NOMO-1 treated with DMSO at 0.1 percent for 48 hours (cell line): ENCODE measurements around the gene SH3GLB1.
A peak's percentile ranks its signal among the peaks of the same experiment; 100 is the strongest.
"Not testable (repeated sequence)": the region's sequence is repeated elsewhere in the genome, so short reads cannot be mapped to it uniquely, and the experiment has no call there.

Source experiments
- DNase-seq: peaks from one replicate; lab custom pipeline; 2025; ENCODE audit not compliant: unreplicated experiment; lab: John Stamatoyannopoulos, UW

Gene SH3GLB1

DNA sequence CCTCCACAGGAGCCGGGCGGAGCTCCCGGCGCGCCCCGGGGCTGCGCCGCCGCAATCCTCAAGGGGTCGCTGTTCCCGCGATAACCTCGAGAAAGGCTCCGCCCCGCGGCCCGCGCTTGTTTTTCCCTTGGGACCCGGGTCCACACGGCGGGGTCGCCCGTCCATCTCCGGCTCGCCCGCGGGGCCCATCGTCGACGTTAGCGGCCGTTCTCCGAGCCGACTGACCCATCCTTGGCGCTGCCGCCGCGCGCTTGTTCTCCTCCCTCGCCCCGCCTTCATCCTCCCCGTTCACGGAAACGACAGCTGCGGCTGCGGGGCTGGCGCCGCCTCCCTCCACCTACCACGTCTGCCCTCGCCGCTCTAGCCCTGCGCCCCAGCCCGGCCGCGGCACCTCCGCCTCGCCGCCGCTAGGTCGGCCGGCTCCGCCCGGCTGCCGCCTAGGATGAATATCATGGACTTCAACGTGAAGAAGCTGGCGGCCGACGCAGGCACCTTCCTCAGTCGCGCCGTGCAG is at the start of gene SH3GLB1:
Gene SH3GLB1, plus strand, starts transcription at position 119 of the 514 bp plus-strand sequence. Its CDS starts 324 bp downstream, at position 443.
- peak; percentile 88 for DNase-seq

DNA sequence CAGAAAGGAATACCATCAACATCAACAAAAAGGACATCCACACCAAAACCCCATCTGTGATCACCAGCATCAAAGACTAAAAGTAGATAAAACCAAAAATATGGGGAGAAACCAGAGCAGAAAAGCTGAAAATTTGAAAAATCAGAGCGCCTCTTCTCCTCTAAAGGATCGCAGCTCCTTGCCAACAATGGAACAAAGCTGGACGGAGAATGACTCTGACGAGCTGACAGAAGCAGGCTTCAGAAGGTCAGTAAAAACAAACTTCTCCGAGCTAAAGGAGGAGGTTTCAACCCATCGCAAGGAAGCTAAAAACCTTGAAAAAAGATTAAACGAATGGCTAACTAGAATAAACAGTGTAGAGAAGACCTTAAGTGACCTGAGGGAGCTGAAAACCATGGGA is 46.0 kb upstream of the SH3GLB1 start:
- DNase-seq = not testable (repeated sequence)

DNA sequence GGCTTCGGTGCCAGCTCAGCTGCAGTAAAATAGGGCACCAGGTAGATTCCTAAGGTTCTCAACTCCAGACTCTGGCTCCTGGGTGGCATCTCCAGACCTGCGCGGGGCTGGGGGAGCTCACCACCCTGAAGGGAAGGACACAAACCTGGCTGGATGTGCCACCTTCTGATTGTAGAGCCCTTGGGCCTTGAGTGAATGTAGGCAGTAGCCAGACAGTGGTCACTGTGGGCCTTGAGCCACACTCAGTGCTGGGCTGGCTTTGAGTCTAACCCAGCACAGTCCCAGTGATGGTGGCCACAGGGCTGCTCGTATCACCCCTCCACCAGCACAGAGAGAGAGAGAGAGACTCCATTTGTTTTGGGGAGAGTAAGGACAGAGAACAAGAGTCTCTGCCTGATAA is 38.0 kb upstream of the SH3GLB1 start:
- DNase-seq = no peak

DNA sequence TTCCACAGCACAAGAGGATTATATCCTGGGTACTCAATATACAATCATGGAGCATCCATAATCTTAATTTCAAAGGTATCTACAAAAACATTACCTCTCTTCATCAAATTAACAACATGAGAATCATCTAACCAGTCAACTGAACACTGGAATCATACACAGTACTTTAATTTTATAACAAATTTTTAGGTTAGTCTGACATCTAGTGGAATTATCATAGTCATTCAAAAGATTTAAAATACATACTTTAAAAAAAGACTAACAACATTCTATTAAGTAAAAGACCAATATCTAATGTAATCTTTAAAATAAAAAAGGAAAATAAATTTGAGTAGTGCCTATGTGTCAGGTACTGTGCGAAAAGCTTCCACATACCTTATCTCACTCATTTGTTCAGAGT is 16.8 kb upstream of the SH3GLB1 start:
- peak; percentile 44 for DNase-seq

DNA sequence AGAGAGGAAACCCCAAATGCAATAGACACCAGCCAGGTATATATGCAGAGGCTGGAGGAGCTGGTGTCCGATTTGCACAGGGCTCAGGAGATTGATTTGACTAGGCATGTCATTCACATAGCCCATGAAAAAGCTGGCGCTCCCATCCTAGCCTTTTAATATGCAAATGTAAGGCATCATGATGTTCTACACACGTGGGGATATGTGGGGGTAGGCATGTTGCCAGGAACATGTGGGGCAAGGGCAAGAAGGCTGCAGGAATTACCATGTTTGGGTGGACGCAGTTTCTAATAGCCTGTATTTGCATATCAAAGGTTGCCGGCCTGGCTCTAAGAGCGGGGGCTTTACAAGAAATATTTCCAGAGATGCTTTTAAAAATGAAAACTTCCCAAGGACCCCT is 11.7 kb upstream of the SH3GLB1 start:
- DNase-seq = no peak

DNA sequence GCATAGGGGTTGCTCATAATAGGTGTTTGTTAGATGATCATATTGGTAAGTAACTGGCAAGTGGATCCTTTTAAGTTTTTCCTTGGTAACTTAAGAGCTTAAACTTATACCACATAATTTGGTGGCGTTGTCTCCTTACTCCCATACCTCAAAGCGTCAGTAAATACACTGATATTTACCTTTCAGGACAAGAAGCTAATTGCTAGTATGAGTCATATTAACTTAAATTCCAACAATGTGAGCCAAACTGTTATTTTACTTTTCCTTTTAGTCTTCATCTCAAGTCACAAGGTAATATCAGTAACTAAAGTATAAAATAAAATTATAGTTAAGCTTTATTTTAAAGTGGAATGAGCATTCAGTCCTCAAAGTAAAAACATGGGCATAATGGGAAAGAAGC is 9.0 kb upstream of the SH3GLB1 start:
- DNase-seq = no peak

DNA sequence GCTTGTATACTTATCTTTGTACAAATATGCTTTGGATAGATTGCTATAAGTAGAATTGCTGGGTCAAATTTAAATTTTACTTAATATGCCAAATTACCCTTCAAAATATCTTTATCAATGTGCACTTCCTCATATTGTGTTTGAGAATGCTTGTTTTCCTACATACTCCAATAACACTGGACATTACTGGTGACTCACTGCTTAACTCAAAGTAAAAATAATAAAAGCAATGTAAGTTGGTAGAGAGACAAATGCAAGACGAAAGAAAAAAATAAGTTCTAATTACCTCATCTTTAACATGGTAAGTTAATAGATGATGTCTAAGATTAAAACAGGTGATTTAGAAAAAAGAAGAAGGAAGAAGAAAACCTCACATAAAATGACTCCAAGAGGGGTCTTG is 7.9 kb upstream of the SH3GLB1 start:
- DNase-seq = no peak

DNA sequence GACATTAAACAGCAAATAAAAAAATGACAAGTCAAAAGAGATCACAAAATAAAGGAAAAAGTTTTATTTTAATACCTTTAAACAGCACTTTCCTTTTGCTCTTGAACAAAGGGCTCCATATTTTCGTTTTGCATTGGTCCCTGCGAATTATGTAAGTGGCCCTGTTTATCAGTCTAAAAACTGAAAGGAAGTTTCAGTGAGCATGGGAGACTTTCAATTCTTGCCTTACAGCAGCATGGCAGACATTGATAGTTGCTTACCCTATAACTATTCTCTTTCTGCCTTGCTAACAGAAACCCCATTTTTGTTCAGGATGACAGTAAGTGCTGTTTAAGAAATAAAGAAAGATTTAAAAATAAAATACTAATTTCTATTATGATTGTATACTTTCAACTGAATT is 5.2 kb upstream of the SH3GLB1 start:
- DNase-seq = no peak

DNA sequence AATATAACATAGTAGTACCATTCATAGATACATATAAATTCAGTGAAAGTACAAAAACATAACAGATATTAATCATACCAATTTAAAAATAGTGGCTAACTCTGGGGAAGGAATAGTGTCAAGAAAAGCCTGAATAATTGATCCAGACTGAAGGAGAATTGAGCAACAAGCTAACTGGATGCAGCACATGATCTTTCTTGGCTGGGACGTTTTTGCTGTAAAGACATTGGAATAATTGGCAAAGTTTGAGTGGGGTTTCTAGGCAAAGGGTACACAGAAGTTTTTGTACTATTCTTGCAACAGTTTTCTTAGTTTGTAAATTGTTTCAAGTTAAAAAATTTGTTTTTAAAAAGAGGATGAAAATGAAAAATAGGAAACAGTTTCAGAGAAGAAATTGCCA is 2.6 kb upstream of the SH3GLB1 start:
- no peak for DNase-seq

DNA sequence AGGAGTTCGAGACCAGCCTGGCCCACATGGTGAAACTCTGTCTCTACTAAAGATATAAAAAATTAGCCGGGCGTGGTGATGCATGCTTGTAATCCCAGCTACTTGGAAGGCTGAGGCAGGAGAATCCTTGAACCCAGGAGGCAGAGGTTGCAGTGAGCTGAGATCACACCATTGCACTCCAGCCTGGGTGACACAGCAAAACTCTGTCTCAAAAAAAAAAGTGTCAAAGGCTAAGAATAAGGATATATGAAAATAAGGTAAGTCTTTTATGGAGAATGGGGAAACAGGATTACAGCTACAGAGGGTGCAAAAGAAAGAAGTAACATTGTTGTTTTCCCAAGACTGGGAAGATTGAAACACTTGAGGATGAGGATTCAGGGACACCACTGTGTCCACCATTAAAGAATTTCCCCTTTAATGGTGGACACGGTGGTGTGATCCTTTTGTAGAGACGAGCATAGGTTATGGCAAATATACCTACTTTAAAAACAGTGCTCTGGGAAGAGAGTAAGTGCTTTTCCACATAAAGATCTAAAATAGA is 1.4 kb upstream of the SH3GLB1 start:
- DNase-seq = not testable (repeated sequence)

DNA sequence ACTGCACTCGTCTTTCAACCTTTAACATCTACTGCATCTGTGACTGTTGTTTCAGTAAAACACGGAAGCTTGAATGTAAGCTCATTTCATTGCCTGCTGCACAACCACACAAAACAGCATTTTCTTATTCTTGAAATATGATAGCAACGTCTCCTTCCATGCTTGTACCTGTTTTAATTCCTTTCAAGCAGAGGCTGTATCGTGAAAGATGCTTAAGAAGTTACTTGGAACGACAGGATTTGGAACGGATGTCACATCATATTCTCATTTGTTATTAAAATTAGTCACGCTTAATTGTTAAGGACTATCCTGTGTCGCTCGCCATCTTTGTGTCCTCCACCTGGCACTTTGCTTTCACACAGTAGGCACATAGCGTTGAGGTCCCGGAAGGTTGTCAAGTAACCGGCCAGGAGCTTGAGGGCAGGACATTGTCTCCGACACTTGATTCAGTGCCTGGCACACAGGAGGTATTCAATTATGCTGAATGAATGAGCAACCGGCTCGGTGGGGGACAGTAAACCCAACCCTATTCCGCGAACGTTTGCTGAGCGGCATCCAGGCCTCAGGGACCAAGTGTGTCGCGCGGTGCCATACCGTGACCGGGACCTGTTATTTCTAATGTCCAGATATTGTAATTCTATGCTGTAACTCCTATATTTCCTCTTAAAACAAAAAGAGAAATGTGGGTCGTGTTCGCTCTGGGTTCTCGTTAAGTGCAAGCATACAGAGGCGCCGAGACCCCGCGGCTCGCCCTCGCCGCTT is 499 bp upstream of the SH3GLB1 start:
- peak; percentile 48 for DNase-seq

DNA sequence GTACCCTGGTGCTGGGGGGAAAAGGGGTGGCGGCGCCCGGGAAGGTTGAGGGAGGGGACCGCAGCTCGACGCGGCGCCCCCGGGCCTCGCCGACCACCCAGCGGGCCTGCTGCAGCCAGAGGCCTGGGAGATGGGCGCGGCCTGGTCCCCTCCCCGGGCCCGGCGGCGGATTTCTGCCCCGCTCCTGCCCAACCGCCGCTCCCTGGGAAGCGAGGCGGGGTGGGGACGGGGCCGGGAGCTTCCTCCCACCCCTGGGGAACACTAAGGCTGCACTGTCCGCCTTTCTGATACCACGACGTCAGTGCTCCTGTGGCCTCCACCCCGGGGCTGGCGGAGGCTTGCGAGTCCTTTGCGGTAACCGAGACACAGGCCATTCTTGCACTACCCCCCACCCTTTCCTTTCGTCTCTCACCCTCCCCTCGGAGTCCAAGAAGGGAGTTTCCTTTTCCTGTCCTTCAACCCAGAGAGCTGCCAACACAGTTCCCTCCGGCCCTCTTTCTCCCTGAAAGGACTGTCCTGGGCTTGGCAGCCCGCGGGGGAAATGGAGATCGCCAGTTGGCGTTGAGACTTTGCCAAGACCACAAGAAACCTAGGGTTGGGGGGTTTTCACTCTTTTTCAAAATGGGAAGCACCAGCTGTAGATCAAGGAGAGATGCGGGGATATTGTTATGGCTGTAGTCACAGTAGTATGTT is 742 bp downstream of the SH3GLB1 start:
- DNase-seq = peak; percentile 32

DNA sequence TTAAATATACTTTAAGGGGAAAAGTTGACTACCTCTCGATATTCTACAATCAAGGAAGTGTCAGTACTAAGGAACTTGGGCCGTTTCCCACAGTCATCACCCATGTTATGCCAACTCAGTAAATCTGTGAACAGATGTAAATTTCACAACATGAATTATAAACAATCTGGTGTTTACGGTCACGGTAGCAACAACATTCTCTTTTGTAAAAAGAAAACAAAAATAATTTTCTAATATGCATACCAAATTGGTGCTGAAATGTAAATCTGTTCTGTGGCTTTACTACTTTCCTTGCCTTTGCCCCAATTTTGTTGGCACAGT is 1.2 kb downstream of the SH3GLB1 start:
- DNase-seq = no peak

DNA sequence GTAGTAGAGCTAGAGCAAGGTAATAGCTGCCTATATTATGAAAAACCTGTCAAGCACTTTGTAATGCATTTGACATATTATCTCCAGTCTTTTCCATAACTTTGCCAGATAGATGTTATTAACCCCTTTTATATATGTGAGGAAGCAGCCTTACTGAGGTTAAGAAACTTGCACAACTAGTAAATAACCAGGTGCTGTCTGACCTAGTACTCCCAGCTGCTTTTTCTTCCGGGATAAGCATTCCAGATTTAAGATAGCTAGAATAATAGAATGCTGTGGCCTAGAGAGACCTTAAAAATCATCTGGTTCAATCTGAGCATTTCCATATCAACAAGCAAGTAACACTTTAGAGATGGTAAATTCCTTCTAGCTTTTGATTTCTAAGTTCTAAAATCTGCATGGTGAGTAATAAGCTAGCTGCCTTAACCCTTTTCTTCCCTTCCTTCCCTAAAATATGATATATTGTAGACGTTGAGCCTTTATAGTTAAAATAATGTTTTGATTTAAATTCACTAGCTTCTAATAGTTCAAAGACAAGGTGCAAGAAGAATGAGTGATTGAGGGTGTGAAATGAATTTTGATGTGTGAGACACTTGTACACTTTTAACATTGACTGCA is 1.8 kb downstream of the SH3GLB1 start:
- DNase-seq = no peak

DNA sequence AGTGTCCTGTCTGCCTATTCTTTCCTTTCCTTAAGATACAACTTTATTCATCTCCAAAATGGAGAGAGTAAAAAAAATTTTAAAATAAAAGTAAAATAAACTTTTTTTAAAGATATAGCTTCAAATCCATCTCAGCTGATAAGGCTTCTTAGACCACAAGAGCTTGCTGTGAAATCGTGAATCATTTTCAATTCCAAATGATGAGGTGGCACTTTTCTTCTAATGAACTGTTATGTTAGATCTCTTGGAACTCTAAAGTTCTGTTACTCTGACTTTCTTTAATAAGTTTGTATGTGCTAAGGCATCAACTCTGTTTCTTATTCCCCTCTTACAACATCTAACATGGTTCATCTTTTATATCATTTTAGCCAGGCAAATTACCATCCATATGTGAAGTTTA is 4.5 kb downstream of the SH3GLB1 start:
- DNase-seq = no peak

DNA sequence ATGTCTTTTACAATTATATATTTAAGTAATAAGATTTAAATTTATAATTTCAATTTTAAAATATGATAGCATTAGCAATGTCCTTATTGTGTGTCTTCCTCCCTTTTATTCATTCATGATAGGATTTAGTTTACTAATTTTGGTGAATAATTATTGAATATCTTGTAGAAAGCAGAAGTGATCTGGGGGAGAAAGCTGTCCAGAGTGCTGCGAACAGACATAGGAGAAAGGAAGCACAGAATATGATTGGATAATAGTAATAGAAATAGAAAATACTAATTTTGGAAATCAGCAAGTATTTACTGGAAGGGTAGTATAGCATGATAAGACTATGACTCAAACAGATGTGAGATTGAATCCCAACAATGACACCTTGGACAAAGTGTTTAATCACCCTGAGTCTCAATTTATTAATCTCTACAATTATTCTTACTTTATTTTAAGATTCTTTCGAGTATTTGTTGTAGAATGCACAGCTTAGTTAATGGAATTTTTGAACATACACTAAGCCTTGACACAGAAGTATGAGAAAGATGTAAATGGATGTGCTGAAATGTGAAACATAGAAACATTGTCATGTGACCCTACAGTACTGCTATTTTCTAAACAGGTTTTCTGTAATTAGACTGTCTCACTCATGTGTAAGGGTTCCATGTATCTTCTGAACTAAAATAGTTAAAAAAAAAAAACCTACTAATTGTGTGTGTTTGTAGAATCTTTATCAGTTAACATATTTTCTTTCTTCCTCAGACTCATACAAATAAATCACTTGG is 7.9 kb downstream of the SH3GLB1 start:
- no peak for DNase-seq

DNA sequence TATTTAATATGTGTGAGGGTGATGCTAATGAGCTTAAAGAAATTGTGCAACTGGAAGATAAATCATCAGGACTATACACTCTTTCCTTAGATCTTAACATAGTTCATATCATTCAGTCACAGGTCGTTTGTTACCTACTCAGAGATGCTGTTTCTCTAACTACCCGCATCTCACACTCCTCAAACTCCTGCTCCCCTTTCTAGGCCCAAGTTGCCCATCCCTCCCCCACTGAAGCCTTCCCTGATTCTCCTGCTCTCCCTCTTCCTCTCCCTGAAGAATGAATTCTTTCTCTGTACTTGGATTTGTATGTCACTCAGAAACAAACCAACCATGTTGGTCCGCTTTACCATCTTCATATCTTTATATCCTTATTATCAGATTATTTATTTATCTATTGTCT is 9.1 kb downstream of the SH3GLB1 start:
- DNase-seq = no peak

DNA sequence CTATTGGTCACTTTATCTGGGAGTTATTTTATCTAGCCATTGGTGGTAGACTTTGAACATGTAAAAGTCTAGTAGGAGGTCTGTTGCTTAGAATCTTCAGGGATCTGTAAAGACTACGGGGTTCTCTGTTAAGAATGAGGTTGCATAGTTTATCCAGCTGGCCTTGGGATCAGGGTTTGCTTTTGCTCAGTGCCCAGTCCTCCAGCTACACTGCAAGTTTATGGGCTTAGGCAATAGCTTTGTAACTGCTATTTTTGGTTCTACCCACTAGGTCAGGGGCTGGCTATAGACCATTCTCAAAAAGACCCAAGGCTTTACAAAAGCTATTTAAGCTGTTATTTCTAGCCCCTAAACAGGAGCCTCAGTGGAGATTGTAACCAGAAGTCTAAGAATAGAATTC is 9.8 kb downstream of the SH3GLB1 start:
- no peak for DNase-seq

DNA sequence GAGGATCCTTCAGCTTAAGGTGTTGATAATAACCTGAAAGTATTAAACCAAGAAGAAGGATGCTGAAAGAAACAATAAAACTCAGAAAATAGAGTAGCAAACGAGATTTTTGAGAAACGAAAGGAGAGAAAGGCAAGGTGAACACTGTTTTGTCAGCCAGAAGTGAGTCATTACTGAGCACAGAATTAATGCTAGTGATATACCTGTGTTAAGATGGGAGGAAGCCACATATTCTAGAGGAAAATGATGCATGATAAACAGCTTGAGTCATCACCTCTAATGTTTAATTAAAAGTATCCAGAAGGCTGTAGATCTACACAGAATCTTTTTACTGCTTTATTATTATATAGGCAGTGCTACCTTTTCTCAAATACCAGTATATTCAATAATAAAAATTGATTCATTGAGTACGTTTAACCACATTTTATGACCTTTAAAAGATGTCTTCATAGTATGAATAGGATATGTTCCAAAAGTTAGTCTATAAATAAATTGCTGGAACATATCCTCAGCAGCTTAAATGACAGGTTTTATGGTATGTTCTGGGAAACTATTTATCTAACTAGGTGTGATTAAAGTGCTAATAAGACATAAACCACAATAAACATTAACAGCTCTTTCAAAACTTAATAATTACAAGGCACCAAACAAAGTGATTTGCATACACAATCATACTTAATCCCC is 10.3 kb downstream of the SH3GLB1 start:
- no peak for DNase-seq

DNA sequence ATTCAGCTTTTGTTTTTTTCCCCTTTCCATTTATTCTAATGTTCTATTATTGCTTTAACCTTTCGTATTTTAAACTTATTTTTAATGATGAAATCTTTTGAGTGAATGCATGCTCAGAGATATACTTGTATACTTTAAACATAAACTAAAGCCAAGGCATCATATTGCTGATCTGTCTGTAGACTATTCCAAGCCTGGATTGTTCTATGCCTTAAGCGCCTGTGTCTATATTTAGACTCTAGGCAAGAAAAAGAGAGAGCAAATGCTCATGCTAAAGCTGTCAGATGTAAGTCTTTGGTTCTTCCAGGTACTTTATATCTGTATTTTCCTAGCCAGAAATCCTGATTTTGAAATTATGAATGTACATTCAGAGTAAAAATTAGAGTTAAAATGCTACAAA is 14.4 kb downstream of the SH3GLB1 start:
- DNase-seq = no peak

DNA sequence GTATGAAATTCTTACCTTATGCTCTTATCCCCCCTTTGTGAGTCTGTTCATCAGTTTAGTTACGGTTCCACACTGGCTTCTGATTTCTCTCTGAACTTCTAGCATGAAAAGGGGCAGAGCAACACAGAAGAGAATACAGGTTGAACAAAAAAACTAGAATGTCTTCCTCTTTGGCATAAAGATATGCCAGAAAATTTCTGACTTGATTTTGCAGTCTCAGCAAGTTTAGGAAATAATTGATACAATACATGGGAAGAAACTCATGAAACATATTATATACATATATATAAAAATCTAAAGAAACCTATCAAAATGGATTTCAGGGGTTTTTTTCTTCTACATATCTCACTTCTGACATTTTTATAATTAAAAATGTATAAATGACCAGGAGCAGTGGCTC is 27.0 kb downstream of the SH3GLB1 start:
- no peak for DNase-seq
